GM12878 (cell line): Measurements from ENCODE around the gene MPZL1. TPM values are rescaled to one million over a fixed set of nuclear protein-coding genes. Genes with fewer than 3 reads are reported as not detected.

Experiments
- ATAC-seq: fragments of 200-7000 bp; cut with Tn5 transposase; 3 replicates; pipeline ENCODE4 v1.9.1; 2020; ENCODE audit warnings: mild to moderate bottlenecking, moderate library complexity
- BruUV-seq: library from RNA; stranded (reverse); fragments of 400-500 nt; replicated peaks from 2 replicates; lab custom pipeline; 2021; lab: Mats Ljungman, UMichigan
- CTCF ChIA-PET: fragments of 300-600 bp; sonication (Branson Sonifier 250); formaldehyde crosslinking; extraction: SDS; loops from one replicate; lab custom pipeline; 2021; ENCODE audit warnings: inconsistent platforms; lab: Yijun Ruan, JAX
- POLR2A ChIA-PET: fragments of 350-600 bp; formaldehyde crosslinking; extraction: SDS; loops from one replicate; lab custom pipeline; 2021; ENCODE audit warnings: inconsistent platforms; lab: Charles Lee
- RAD21 ChIA-PET: fragments of 300-600 bp; sonication (Branson Sonifier 250); formaldehyde crosslinking; loops from one replicate; lab custom pipeline; 2023; ENCODE audit warnings: antibody characterized with exemption; ENCODE audit not compliant: unreplicated experiment; lab: Charles Lee
- SMC1A ChIA-PET: fragments of 300-600 bp; sonication (Branson Sonifier 250); formaldehyde crosslinking; loops from one replicate; lab custom pipeline; 2023; ENCODE audit not compliant: unreplicated experiment, uncharacterized antibody; lab: Charles Lee
- DNase-seq: peaks from one replicate; pipeline ENCODE4 v3.0.0-alpha.2; 2011; ENCODE audit warnings: low read depth, low spot score
- FAIRE-seq: peaks from 3 replicates; lab custom pipeline; 2011; peaks lifted over from hg19 to GRCh38; lab: Jason Lieb, UNC
- H2AFZ ChIP-seq: 2 replicates; pipeline ENCODE4 v1.6.0; 2011; ENCODE audit warnings: low read depth, low read length, control low read depth; ENCODE audit not compliant: control insufficient read depth
- H3K27ac ChIP-seq: 2 replicates; pipeline ENCODE4 v1.5.1; 2011; ENCODE audit warnings: control low read depth; ENCODE audit not compliant: control insufficient read depth, insufficient read depth
- H3K27me3 ChIP-seq, 2 experiments: replicated peaks in 1 of 2; 2 replicates each; pipeline versions ENCODE4 v1.6.0 to v1.6.1; 2011; ENCODE audit warnings: low read length in 1 of 2; ENCODE audit not compliant: control insufficient read depth in 2 of 2, insufficient read depth in 2 of 2
- H3K36me3 ChIP-seq, 2 experiments: 2 replicates each; pipeline ENCODE4 v1.5.1; 2011; ENCODE audit warnings: low read length in 1 of 2; ENCODE audit not compliant: control insufficient read depth in 2 of 2, insufficient read depth in 2 of 2
- H3K4me1 ChIP-seq: 2 replicates; pipeline ENCODE4 v1.6.1; 2011; ENCODE audit warnings: mild to moderate bottlenecking, low read length, moderate library complexity, mixed read lengths; ENCODE audit not compliant: control insufficient read depth, insufficient read depth
- H3K4me2 ChIP-seq: 2 replicates; pipeline ENCODE4 v1.6.0; 2011; ENCODE audit warnings: control low read depth; ENCODE audit not compliant: control insufficient read depth, insufficient read depth
- H3K4me3 ChIP-seq: fragments of 200-600 bp; sonication (generic); 2 replicates; pipeline ENCODE4 v1.5.1; 2016
- H3K79me2 ChIP-seq: 2 replicates; pipeline ENCODE4 v1.6.0; 2011; ENCODE audit warnings: low read length; ENCODE audit not compliant: control insufficient read depth, insufficient read depth
- H3K9ac ChIP-seq: 2 replicates; pipeline ENCODE4 v1.8.0; 2011; ENCODE audit warnings: low read length, control low read depth, mixed read lengths; ENCODE audit not compliant: control insufficient read depth, insufficient read depth
- H3K9me3 ChIP-seq: replicated peaks from 3 replicates; pipeline ENCODE4 v1.5.1; 2011; ENCODE audit warnings: mild to moderate bottlenecking, low read length; ENCODE audit not compliant: control insufficient read depth, insufficient read depth
- H4K20me1 ChIP-seq: 2 replicates; pipeline ENCODE4 v1.6.0; 2011; ENCODE audit not compliant: control insufficient read depth, insufficient read depth
- BMI1 ChIP-seq: fragments of 450-650 bp; IDR thresholded peaks from 2 replicates; pipeline ENCODE4 v1.6.1; 2016; ENCODE audit warnings: mild to moderate bottlenecking, moderate library complexity, borderline replicate concordance
- CHD1 ChIP-seq: IDR thresholded peaks from 2 replicates; pipeline ENCODE4 v1.6.1; 2012; ENCODE audit warnings: low read depth, low read length, improper control_type of control experiment
- CUX1 ChIP-seq: IDR thresholded peaks from 2 replicates; pipeline ENCODE4 v1.6.1; 2012; ENCODE audit warnings: improper control_type of control experiment, low read depth, low read length; ENCODE audit not compliant: insufficient replicate concordance
- EP300 ChIP-seq, 2 experiments: fragments of 150-350 bp in 1 of 2; IDR thresholded peaks; 2 replicates each; pipeline ENCODE4 v1.6.1; 2011 to 2012; ENCODE audit warnings: low read depth in 2 of 2, low read length in 2 of 2, borderline replicate concordance in 1 of 2, improper control_type of control experiment in 1 of 2, inconsistent platforms in 1 of 2; ENCODE audit not compliant: control insufficient read depth in 1 of 2
- POU2F2 ChIP-seq: IDR thresholded peaks from 3 replicates; pipeline ENCODE4 v1.6.1; 2011; ENCODE audit warnings: low read depth, mild to moderate bottlenecking, low read length, borderline replicate concordance
- SMAD1 ChIP-seq: fragments of 450-650 bp; IDR thresholded peaks from 2 replicates; pipeline ENCODE4 v1.6.1; 2018; ENCODE audit warnings: mild to moderate bottlenecking, low read depth; ENCODE audit not compliant: partially characterized antibody
- SMAD5 ChIP-seq: IDR thresholded peaks from 2 replicates; pipeline ENCODE4 v1.6.1; 2016; ENCODE audit warnings: antibody characterized with exemption, low read depth
- TCF7 ChIP-seq: IDR thresholded peaks from 2 replicates; pipeline ENCODE4 v1.6.1; 2014; ENCODE audit warnings: antibody characterized with exemption, borderline replicate concordance
- WRNIP1 ChIP-seq: IDR thresholded peaks from 2 replicates; pipeline ENCODE4 v1.6.1; 2011; ENCODE audit warnings: low read depth, low read length, improper control_type of control experiment, borderline replicate concordance
- ZNF207 ChIP-seq: fragments of 450-650 bp; IDR thresholded peaks from 2 replicates; pipeline ENCODE4 v1.6.1; 2014; ENCODE audit warnings: antibody characterized with exemption, mild to moderate bottlenecking, borderline replicate concordance
- WGBS: methylation state at CpG from one replicate; pipeline ENCODE4 v1.1.6; 2016; ENCODE audit warnings: low lambda C conversion rate; ENCODE audit not compliant: insufficient replicate concordance, insufficient coverage; ENCODE audit errors: missing lambda C conversion rate; 5-methylcytosine and 5-hydroxymethylcytosine counted together
- in situ Hi-C: fragments of 300-500 bp; cut with MboI; formaldehyde crosslinking; loops from 9 replicates; pipeline ENCODE4 v1.14.3; 2018; ENCODE audit warnings: mixed read lengths
- intact Hi-C: fragments of 100-400 bp; cut with micrococcal nuclease; formaldehyde crosslinking; loops from one replicate; pipeline ENCODE4 v1.14.2; 2022; ENCODE audit not compliant: unreplicated experiment
- polyA plus RNA-seq, 11 experiments: library from polyadenylated mRNA; depleted of rRNA in 4 of 11; unstranded in 6 of 11; stranded (reverse) in 5 of 11; fragments of >200 nt; fragmentation: Nextera tagmentation in 4 of 11; fragmentation: Illumina TruSeq in 1 of 11; extraction: Ambion mirVana in 4 of 11; extraction: Trizol in 1 of 11; gene quantifications; 1 replicate in 1 of 11; 2 replicates in 10 of 11; pipeline versions ENCODE4 v1.2.1 to v1.2.3, GENCODE V29; 2011 to 2016; ENCODE audit warnings: inconsistent platforms in 2 of 11, missing spikeins in 2 of 11, low read depth in 1 of 11
- total RNA-seq, 4 experiments: library from RNA; depleted of rRNA in 3 of 4; stranded (reverse); fragments of >200 nt in 3 of 4; fragmentation: Illumina TruSeq in 1 of 4; extraction: Trizol in 1 of 4; gene quantifications; 2 replicates each; pipeline versions ENCODE4 v1.2.1 to v1.2.3, GENCODE V29; 2013 to 2021
- TF ChIP-seq, protein P1 (sequence below): fragments of 450-650 bp; IDR thresholded peaks from 2 replicates; pipeline ENCODE4 v1.6.1; 2017; ENCODE audit warnings: mild to moderate bottlenecking, moderate library complexity

The MPZL1 gene
- total and polyA plus RNA-seq, 10 of the 15 experiments (the other 5 are each of a cell fraction or from before 2014, with no cell fraction given): 9.8 to 60.9 (median 45.9) TPM

DNA sequence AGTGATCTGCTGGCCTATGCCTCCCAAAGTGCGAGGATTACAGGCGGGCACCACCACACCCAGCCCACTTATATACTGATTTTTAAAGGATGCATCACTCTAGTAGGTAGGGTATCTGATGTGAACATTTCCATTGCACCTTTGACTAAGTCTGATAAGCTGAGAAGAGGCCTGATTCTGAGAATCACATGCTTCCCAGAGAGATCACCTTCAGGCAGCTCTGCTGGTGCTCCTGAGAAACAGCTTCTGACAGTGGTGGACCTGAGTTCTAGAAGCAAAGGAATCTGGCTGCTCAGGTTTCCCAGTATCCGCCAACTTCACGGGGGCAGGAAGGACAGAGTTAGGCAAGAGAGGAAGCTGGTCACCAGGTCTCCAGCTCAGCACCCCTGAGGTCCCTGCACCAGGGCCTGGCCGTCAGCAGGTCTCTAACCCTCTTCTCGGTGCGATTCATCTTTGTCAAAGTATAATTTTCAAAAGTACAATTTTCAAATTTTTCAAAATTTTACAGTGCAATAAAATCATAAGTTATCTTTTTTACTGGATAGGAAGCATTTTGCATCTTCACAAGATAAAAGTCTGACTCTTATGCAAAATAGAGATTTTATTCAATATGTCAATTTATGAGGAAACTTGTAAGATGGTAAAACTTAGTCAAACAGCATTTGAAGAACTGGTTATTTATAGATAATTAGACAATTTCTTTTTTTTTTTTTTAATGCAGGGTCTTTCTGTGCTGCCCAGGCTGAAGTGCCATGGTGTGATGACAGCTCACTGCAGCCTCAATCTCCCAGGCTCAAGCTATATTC lies 25.8 kb upstream of the MPZL1 start:
- no peak overlapping the region for H3K4me3 ChIP-seq
- in situ Hi-C loops (no loop called here), intact Hi-C loops (no loop called here)
- 96% methylated on average over 7 of the region's 7 CpGs for WGBS
- peaks cover 19 to 64% of the 10 kb centered on the region in 2 experiments for H3K36me3 ChIP-seq
- H3K9ac ChIP-seq: no peak overlapping the region
- ATAC-seq: no peak
- ChIA-PET SMC1A (interaction anchor here (0.6 to 0.8 kb wide), 2 partner anchors 44 to 95 kb away, joined by 3 read pairs; no protein-coding TSS in a partner anchor), POLR2A (interaction anchor here (0.5 kb wide), 1 partner anchor 626 kb away, joined by 3 read pairs; no protein-coding TSS in a partner anchor), CTCF (interaction anchor here (0.7 to 3.1 kb wide), 4 partner anchors 8 to 95 kb away, joined by 3 to 15 read pairs (median 6); no protein-coding TSS in a partner anchor), RAD21 (interaction anchor here (0.7 to 1.5 kb wide), 2 partner anchors 53 to 96 kb away, joined by 4 read pairs; no protein-coding TSS in a partner anchor)
- no peak overlapping the region for H2AFZ ChIP-seq
- H4K20me1 ChIP-seq: no peaks in the 10 kb centered on the region
- H3K27me3 ChIP-seq: no peaks in the 10 kb centered on the region
- no peak for DNase-seq
- no peaks in the 10 kb centered on the region for H3K4me1 ChIP-seq
- no peak for FAIRE-seq
- no peaks in the 10 kb centered on the region for H3K79me2 ChIP-seq
- H3K9me3 ChIP-seq: no peaks in the 10 kb centered on the region
- BruUV-seq: no TSS peak
- H3K4me2 ChIP-seq: no peak overlapping the region
- H3K27ac ChIP-seq: no peak overlapping the region
- TF ChIP-seq TCF7 (no peak), WRNIP1 (no peak), POU2F2 (no peak), ZNF207 (no peak), SMAD1 (no peak), SMAD5 (no peak), BMI1 (no peak), CUX1 (no peak), EP300 (IDR thresholded peaks at IDR 0.05; ENCODE audit: borderline replicate concordance in 1 of 2, control insufficient read depth in 1 of 2, low read depth in 2 of 2, low read length in 2 of 2) (no peak), CHD1 (no peak)
- TF ChIP-seq, protein P1, sequence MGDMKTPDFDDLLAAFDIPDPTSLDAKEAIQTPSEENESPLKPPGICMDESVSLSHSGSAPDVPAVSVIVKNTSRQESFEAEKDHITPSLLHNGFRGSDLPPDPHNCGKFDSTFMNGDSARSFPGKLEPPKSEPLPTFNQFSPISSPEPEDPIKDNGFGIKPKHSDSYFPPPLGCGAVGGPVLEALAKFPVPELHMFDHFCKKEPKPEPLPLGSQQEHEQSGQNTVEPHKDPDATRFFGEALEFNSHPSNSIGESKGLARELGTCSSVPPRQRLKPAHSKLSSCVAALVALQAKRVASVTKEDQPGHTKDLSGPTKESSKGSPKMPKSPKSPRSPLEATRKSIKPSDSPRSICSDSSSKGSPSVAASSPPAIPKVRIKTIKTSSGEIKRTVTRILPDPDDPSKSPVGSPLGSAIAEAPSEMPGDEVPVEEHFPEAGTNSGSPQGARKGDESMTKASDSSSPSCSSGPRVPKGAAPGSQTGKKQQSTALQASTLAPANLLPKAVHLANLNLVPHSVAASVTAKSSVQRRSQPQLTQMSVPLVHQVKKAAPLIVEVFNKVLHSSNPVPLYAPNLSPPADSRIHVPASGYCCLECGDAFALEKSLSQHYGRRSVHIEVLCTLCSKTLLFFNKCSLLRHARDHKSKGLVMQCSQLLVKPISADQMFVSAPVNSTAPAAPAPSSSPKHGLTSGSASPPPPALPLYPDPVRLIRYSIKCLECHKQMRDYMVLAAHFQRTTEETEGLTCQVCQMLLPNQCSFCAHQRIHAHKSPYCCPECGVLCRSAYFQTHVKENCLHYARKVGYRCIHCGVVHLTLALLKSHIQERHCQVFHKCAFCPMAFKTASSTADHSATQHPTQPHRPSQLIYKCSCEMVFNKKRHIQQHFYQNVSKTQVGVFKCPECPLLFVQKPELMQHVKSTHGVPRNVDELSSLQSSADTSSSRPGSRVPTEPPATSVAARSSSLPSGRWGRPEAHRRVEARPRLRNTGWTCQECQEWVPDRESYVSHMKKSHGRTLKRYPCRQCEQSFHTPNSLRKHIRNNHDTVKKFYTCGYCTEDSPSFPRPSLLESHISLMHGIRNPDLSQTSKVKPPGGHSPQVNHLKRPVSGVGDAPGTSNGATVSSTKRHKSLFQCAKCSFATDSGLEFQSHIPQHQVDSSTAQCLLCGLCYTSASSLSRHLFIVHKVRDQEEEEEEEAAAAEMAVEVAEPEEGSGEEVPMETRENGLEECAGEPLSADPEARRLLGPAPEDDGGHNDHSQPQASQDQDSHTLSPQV: no peak
